ENCODE results near the gene OOSP4A. TPM values are rescaled to one million over a fixed set of nuclear protein-coding genes. Genes with fewer than 3 reads are reported as not detected.
A peak's percentile ranks its signal among the peaks of the same experiment; 100 is the strongest.

Gene OOSP4A
- total RNA-seq, 1 experiment from 2014 or later, result not detected

- BruUV-seq (replicated peaks), result no TSS peak
- Histone ChIP-seq H3K9me3 (ENCODE audit: low read length) (no peaks in the 10 kb centered on the region), H4K20me1 (ENCODE audit: low read length) (no peaks in the 10 kb centered on the region), H3K9ac (ENCODE audit: low read length) (no peak overlapping the region), H3K27me3 (ENCODE audit: low read length) (no peaks in the 10 kb centered on the region), H3K4me3 (ENCODE audit: low read length) (no peak overlapping the region), H3K4me1 (ENCODE audit: insufficient read depth, low read length) (0 out of 2 replicates have a peak, but pooled peaks cover 5% of the 10 kb centered on the region), H3K36me3 (ENCODE audit: low read depth, low read length) (no peaks in the 10 kb centered on the region), H3K9me2 (replicated peaks; ENCODE audit: low read length) (no peaks in the 10 kb centered on the region), H2AFZ (ENCODE audit: low read length) (no peak overlapping the region), H3K27ac (ENCODE audit: low read length) (no peak overlapping the region), H3F3A (ENCODE audit: low read length, unreplicated experiment) (no peaks in the 10 kb centered on the region), H3K79me2 (ENCODE audit: low read length) (no peaks in the 10 kb centered on the region), H3K4me2 (ENCODE audit: low read length) (no peak overlapping the region)
- no peak for ATAC-seq
- intact Hi-C loops (cut with micrococcal nuclease), result no loop called here
- no peak for TF ChIP-seq CTCF (conservative IDR thresholded peaks at IDR 0.05; ENCODE audit: low read depth, low read length)
- ChIA-PET CTCF (no interaction called here), POLR2A (ENCODE audit: unreplicated experiment) (no interaction called here)
- no peak for DNase-seq
Measured at GRCh38 chr11:59954219-59954847, 9.5 kb upstream of the OOSP4A start.

- CTCF ChIA-PET, result no interaction called here
- no peak overlapping the region for H2AFZ ChIP-seq (ENCODE audit: low read length)
- no peak for ATAC-seq
- no peaks in the 10 kb centered on the region for H3F3A ChIP-seq (ENCODE audit: low read length, unreplicated experiment)
- H3K27ac ChIP-seq (ENCODE audit: low read length), result no peak overlapping the region
- TF ChIP-seq EZH2phosphoT487 (IDR thresholded peaks at IDR 0.05; ENCODE audit: borderline replicate concordance, low read length) (no peak), EZH2 (IDR thresholded peaks at IDR 0.05; ENCODE audit: low read length, unreplicated experiment) (no peak), CTCF (conservative IDR thresholded peaks at IDR 0.05; ENCODE audit: low read depth, low read length) (no peak)
- H3K4me3 ChIP-seq (ENCODE audit: low read length), result no peak overlapping the region
- H3K27me3 ChIP-seq (ENCODE audit: low read length), result no peaks in the 10 kb centered on the region
- no peaks in the 10 kb centered on the region for H3K9me2 ChIP-seq (replicated peaks; ENCODE audit: low read length)
- no peak overlapping the region for H3K9ac ChIP-seq (ENCODE audit: low read length)
- BruUV-seq (replicated peaks), result no TSS peak
- H3K4me2 ChIP-seq (ENCODE audit: low read length), result no peak overlapping the region
- 0 out of 2 replicates have a peak, but pooled peaks cover 5% of the 10 kb centered on the region for H3K4me1 ChIP-seq (ENCODE audit: insufficient read depth, low read length)
- H3K79me2 ChIP-seq (ENCODE audit: low read length), result no peaks in the 10 kb centered on the region
- no peaks in the 10 kb centered on the region for H3K9me3 ChIP-seq (ENCODE audit: low read length)
- H3K36me3 ChIP-seq (ENCODE audit: low read depth, low read length), result no peaks in the 10 kb centered on the region
- intact Hi-C loops (cut with micrococcal nuclease), result no loop called here
- DNase-seq, result peak; percentile 64
- no peaks in the 10 kb centered on the region for H4K20me1 ChIP-seq (ENCODE audit: low read length)
- POLR2A ChIA-PET (ENCODE audit: unreplicated experiment), result no interaction called here
Measured at GRCh38 chr11:59957094-59957493, 6.7 kb upstream of the OOSP4A start.

GRCh38 chr11:59960502-59961381, 3.1 kb upstream of the OOSP4A start:
- H3K9me3 ChIP-seq (ENCODE audit: low read length), result no peaks in the 10 kb centered on the region
- H3K9ac ChIP-seq (ENCODE audit: low read length), result no peak overlapping the region
- BruUV-seq (replicated peaks), result no TSS peak
- ChIA-PET POLR2A (ENCODE audit: unreplicated experiment) (no interaction called here), CTCF (no interaction called here)
- H3K4me2 ChIP-seq (ENCODE audit: low read length), result no peak overlapping the region
- ATAC-seq (no peak), DNase-seq (no peak)
- intact Hi-C loops (cut with micrococcal nuclease), result no loop called here
- TF ChIP-seq CTCF (conservative IDR thresholded peaks at IDR 0.05; ENCODE audit: low read depth, low read length) (no peak), EZH2 (IDR thresholded peaks at IDR 0.05; ENCODE audit: low read length, unreplicated experiment) (no peak), EZH2phosphoT487 (IDR thresholded peaks at IDR 0.05; ENCODE audit: borderline replicate concordance, low read length) (no peak)
- no peaks in the 10 kb centered on the region for H3F3A ChIP-seq (ENCODE audit: low read length, unreplicated experiment)
- 0 out of 2 replicates have a peak, but pooled peaks cover 5% of the 10 kb centered on the region for H3K4me1 ChIP-seq (ENCODE audit: insufficient read depth, low read length)
- no peaks in the 10 kb centered on the region for H3K79me2 ChIP-seq (ENCODE audit: low read length)
- no peak overlapping the region for H2AFZ ChIP-seq (ENCODE audit: low read length)
- no peaks in the 10 kb centered on the region for H4K20me1 ChIP-seq (ENCODE audit: low read length)
- no peaks in the 10 kb centered on the region for H3K9me2 ChIP-seq (replicated peaks; ENCODE audit: low read length)
- H3K27me3 ChIP-seq (ENCODE audit: low read length), result no peaks in the 10 kb centered on the region
- H3K36me3 ChIP-seq (ENCODE audit: low read depth, low read length), result no peaks in the 10 kb centered on the region
- no peak overlapping the region for H3K4me3 ChIP-seq (ENCODE audit: low read length)
- no peak overlapping the region for H3K27ac ChIP-seq (ENCODE audit: low read length)

Measured in PC-3 (cell line).